Measurements from ENCODE around the gene NCKAP1. TPM values are rescaled to one million over a fixed set of nuclear protein-coding genes. Genes with fewer than 3 reads are reported as not detected.

The NCKAP1 gene
- total and polyA plus RNA-seq, 12 donors, result 26.8 to 134 (median 104) TPM

DNA sequence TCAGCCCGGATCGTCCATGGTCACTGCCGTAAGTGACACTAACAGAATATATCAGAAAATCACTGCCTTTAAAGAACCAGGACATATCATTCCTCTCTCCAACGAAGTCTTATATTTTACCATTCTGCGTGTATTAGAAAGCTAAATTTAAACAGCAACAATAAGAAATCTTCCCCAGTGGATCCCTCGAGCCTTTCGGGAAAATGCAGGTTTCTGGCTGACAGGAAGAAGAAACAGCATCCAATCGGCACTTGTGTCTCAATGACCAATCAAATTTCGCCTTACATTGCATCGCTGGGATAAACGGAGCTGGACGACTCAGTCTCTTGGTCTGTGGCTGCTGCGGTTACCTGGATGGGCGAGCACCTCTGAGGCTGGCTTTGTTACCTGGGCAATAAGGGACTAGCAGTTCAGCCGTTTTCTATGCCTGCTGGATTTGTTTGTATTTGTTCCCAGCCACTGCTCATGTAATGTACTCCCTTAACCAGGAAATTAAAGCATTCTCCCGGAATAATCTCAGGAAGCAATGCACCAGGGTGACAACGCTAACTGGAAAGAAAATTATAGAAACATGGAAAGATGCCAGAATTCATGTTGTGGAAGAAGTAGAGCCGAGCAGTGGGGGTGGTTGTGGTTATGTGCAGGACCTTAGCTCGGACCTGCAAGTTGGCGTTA is 40.3 kb upstream of the NCKAP1 start, which contains the start of gene DUSP19:
DUSP19 (plus strand) TSS at position 284 of the 675 bp plus-strand sequence; CDS start at position 471, 187 bp downstream.
- Histone ChIP-seq H3K4me3 (peak within 1 kb of the TSS; percentile 10 to 76 (median 44)), H3K9me3 (replicated peaks in 1 of 3) (no peaks in the 10 kb centered on the region), H3K27ac (peak within 1 kb of the TSS; percentile 5 to 84 (median 64)), H3K27me3 (no peaks in the 10 kb centered on the region), H3K4me1 (replicated peaks in 1 of 2) (peaks cover 4 to 6% of the 10 kb centered on the region in 2 donors), H3K36me3 (replicated peaks in 1 of 2) (no peaks in the 10 kb centered on the region)
- intact Hi-C loops (cut with DNase I), result loop anchor here in 1 of 2 donors (10.0 kb wide), 1 partner anchor 46 kb away; the partner anchor contains the start of gene NUP35
- 0 to 2% (median 0%) methylated on average over 20 of the region's 20 CpGs for WGBS, 4 donors
- peak; percentile 67 to 89 for TF ChIP-seq POLR2A (IDR thresholded peaks at IDR 0.05)
- TF ChIP-seq, protein P1, sequence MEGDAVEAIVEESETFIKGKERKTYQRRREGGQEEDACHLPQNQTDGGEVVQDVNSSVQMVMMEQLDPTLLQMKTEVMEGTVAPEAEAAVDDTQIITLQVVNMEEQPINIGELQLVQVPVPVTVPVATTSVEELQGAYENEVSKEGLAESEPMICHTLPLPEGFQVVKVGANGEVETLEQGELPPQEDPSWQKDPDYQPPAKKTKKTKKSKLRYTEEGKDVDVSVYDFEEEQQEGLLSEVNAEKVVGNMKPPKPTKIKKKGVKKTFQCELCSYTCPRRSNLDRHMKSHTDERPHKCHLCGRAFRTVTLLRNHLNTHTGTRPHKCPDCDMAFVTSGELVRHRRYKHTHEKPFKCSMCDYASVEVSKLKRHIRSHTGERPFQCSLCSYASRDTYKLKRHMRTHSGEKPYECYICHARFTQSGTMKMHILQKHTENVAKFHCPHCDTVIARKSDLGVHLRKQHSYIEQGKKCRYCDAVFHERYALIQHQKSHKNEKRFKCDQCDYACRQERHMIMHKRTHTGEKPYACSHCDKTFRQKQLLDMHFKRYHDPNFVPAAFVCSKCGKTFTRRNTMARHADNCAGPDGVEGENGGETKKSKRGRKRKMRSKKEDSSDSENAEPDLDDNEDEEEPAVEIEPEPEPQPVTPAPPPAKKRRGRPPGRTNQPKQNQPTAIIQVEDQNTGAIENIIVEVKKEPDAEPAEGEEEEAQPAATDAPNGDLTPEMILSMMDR (IDR thresholded peaks at IDR 0.05), result no peak
- DNase-seq, result peak; percentile 85 to 99 (median 93)

- Histone ChIP-seq H3K27me3 (no peaks in the 10 kb centered on the region), H3K9me3 (replicated peaks in 1 of 3) (no peaks in the 10 kb centered on the region), H3K4me1 (replicated peaks in 1 of 2) (peaks cover 4 to 6% of the 10 kb centered on the region in 2 donors), H3K27ac (peak overlapping the region in 4 of 5 donors; percentile 33 to 84 (median 72)), H3K4me3 (peak overlapping the region in 3 of 4 donors; percentile 10 to 76 (median 52)), H3K36me3 (replicated peaks in 1 of 2) (no peaks in the 10 kb centered on the region)
- DNase-seq, result peak in 2 of 7 donors; percentile 29 to 60
- 3 to 7% (median 6%) methylated on average over 8 of the region's 8 CpGs for WGBS, 4 donors
- intact Hi-C loops (cut with DNase I), result loop anchor here in 1 of 2 donors (10.0 kb wide), 1 partner anchor 47 kb away; the partner anchor contains the start of gene NUP35
- TF ChIP-seq POLR2A (IDR thresholded peaks at IDR 0.05), result no peak
- TF ChIP-seq, protein P1 (IDR thresholded peaks at IDR 0.05), result no peak
Observed at GRCh38 chr2:183078163-183078463, 39.9 kb upstream of the NCKAP1 start.

DNA sequence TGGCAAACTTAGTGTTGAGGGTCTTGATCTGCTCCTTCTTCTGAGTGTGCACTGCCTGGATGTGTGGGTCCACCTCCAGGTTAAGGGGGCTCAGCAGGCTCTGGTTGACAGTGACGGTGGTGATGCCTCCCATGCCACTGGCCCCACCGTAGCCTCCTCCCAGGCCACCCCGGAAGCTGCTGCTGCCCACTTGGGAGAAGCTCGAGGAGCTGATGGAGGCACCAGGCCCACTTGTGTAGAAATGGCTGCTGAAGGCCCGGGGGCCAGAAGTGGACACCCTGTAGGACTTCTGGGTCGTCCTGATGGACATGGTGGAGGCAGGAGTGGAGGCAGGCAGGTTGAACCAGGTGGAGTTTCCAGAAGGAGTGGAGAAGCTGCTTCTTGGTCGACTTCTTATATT is 33.9 kb upstream of the NCKAP1 start:
- Histone ChIP-seq H3K27ac (no peak overlapping the region), H3K4me3 (no peak overlapping the region), H3K9me3 (replicated peaks in 1 of 3) (no peaks in the 10 kb centered on the region), H3K27me3 (no peaks in the 10 kb centered on the region), H3K36me3 (replicated peaks in 1 of 2) (no peaks in the 10 kb centered on the region), H3K4me1 (replicated peaks in 1 of 2) (no peaks in the 10 kb centered on the region)
- TF ChIP-seq, protein P1 (IDR thresholded peaks at IDR 0.05), result no peak
- no peak for TF ChIP-seq POLR2A (IDR thresholded peaks at IDR 0.05)
- no peak for DNase-seq
- intact Hi-C loops (cut with DNase I), result loop anchor here in 1 of 2 donors (10.0 kb wide), 1 partner anchor 53 kb away; the partner anchor contains the start of gene NUP35
- 75 to 93% (median 80%) methylated on average over 2 to 7 of the region's 7 CpGs for WGBS, 4 donors

DNA sequence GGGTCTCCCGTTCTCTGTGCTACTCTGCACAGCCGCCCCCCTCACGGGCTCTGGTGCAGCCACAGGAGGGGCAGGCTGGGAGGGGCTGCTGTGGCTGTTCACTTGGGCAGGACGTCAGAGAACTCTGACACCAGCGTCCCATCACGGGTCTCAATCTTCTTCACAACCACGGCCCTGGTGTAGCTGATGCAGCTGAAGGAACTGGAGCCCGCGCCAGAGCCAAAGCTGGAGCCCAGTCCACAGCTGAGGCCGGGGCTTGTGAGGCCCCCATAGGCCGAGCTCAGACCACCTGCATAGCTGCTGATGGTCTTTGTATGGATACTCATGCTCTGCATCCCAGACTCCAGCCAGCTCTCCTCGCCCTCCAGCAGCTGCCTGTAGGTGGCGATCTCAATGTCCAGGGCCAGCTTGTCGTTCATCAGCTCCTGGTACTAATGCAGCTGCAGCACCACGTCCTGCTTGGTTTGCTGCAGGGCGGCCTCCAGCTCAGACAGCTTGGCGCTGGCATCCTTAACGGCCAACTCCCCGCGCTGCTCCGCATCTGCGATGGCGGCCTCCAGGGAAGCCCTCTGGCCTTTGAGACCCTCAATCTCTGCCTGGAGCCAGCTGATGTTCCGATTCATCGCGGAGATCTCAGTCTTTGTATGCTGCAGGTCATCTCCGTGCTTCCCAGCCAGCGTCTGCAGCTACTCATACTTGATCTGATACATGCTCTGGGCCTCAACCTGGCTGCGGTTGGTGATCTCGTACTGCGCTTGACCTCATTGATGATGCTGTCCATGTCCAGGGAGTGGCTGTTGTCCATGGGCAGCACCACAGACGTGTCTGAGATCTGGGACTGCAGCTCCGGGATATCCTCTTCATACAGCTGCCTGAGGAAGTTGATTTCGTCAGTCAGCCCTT is 32.9 kb upstream of the NCKAP1 start:
- Histone ChIP-seq H3K9me3 (replicated peaks in 1 of 3) (no peaks in the 10 kb centered on the region), H3K27me3 (no peaks in the 10 kb centered on the region), H3K27ac (no peak overlapping the region), H3K4me1 (replicated peaks in 1 of 2) (no peaks in the 10 kb centered on the region), H3K4me3 (no peak overlapping the region), H3K36me3 (replicated peaks in 1 of 2) (no peaks in the 10 kb centered on the region)
- intact Hi-C loops (cut with DNase I), result loop anchor here in 1 of 2 donors (10.0 kb wide), 1 partner anchor 54 kb away; the partner anchor contains the start of gene NUP35
- WGBS, 4 donors, result 62 to 68% (median 65%) methylated on average over 26 to 34 of the region's 34 CpGs
- peak; percentile 23 to 69 (median 57) for DNase-seq
- TF ChIP-seq, protein P1 (IDR thresholded peaks at IDR 0.05), result peak in 5 of 6 experiments; percentile 16 to 44 (median 23)
- no peak for TF ChIP-seq POLR2A (IDR thresholded peaks at IDR 0.05)
